T1000 (cell line): ENCODE data around the gene RGS13.

ENCODE experiments used
- DNase-seq: peaks from one replicate; lab custom pipeline; 2025; ENCODE audit warnings: mixed read lengths; lab: John Stamatoyannopoulos, UW

Gene RGS13

DNA sequence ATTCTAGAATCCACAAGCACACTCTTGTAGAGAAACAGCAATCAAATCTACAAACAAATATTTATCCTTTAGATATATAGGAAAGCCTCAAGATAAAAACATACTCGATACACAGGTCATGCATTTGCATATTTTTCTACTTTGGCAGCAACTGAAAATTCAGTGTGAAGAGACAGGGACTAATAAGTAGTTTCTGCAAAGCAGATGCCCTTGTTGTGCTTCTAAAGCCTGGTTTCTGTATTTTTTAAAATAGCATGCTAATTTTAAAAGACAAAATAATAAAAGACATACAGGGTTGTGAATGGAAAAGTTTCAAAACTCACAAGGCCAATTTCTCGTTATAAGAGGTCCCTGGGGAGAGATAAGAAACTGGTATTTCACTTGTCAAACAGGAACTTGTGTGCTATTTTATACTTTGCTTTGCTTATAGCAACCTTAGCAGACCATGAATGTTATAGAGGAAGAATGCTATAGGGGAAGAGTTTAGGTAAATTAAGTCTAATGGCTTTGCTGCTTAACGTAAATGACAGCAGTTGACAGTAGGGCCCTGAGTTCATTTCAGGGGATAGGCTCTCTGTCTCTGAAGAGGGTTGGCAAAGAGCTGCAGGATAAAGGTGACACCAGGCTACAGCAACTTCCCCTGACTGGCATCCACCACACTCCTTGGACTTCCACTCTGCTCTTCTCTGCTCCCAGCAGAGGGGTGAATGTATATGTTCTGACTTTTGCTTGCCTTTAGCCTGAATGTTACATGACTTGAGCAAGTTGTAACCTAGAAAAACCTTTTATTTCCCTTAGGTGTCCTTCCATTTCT is 9.4 kb upstream of the RGS13 start:
- DNase-seq = no peak

GRCh38 chr1:192627901-192628300 is 8.0 kb upstream of the RGS13 start:
- no peak for DNase-seq

GRCh38 chr1:192628396-192629057 is 7.4 kb upstream of the RGS13 start:
- DNase-seq = no peak

GRCh38 chr1:192629612-192630011 is 6.3 kb upstream of the RGS13 start:
- DNase-seq = no peak

- DNase-seq = no peak
Observed at GRCh38 chr1:192630521-192631287, 5.2 kb upstream of the RGS13 start.

- no peak for DNase-seq
Observed at GRCh38 chr1:192631749-192632148, 4.2 kb upstream of the RGS13 start.

DNA sequence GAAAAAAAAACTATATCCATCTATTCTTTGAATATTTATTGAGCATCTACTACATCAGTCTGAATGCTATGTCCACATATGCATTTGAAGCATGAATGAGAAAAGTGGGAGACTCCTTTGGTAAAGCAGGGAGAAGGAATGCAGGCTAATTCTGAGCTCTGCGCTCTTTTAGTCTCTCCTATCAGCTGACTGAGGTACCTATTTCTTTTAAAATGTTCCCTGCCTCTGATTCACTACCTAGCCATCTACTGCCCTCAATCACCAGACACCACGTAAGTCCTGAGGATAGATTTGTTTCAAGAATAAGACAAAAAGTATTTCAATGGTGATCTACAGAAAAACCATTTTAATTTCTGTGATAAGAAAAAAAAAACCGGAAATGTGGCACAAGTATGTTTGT is 3.8 kb upstream of the RGS13 start:
- no peak for DNase-seq

GRCh38 chr1:192632641-192633532 is 3.1 kb upstream of the RGS13 start:
- no peak for DNase-seq

GRCh38 chr1:192633533-192634253 is 2.3 kb upstream of the RGS13 start:
- DNase-seq = no peak

- no peak for DNase-seq
Observed at GRCh38 chr1:192635041-192635440, 906 bp upstream of the RGS13 start.

DNA sequence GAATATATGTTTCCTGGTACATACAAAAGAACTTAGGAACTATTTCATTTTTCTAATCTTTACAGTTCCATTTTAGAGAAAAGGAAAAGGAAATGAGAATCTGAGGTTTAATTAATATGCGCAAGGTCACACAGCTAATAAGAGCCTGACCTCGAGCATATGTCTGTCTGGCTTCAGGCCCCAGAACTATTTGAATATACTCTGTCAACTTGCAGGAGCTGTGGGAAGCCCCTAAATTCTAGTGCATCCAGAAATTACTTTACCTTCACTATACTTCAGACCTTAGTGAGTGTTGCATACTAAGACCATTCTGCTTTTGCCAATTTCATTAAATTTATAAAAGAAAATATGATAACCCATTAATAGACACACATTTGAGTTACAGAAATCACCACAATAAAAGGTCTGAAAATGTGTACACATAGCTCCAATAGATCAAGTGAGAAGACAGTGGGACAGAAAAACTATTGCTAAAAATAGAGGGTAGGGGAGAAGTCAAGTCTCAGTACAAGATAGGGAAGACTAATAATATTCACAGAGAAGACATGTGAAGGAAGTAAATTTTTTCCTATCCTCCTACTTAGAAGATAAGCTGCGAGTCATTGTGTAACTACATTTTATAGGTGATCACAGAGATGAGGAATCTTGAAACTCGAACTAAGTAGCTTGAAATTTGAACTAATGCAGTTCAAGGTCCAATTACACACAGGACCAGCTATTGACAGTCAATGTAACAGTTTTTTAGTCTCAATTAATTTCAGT is 3.8 kb downstream of the RGS13 start:
- DNase-seq = no peak

- no peak for DNase-seq
Observed at GRCh38 chr1:192652159-192652558, 16.2 kb downstream of the RGS13 start.

GRCh38 chr1:192654120-192654519 is 18.2 kb downstream of the RGS13 start:
- DNase-seq = no peak

DNA sequence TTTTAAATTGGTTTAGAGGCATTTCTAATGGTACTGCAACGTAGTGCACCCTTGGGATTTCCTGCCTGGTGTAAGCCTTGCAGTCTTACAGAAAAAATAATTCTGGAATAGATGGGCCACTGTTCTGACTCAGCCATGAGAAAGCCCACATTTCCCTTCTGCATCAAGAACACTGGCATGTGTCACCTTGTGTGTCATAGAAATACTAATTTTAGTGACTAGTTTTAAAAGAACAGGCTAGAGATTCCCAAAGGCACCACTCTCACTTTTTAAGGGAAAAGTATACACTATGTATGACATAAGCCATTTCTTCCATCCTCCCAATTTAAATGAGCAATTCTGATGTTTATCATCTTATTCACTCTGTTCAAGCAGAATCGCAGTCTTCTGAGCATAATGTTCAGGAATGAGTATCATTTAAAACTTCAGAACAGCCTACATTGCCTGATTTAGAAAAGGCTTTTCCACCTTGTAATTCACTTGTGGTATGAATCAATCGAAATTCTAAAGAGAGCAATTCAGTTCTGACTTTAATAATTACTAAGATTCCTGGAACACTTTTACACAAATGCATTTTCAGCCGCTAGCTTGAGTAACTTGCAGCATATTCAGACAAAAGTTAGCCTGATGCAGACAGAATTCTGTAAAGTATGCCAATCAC is 18.8 kb downstream of the RGS13 start:
- peak; percentile 69 for DNase-seq

- DNase-seq = no peak
Observed at GRCh38 chr1:192657760-192658159, 21.8 kb downstream of the RGS13 start.

GRCh38 chr1:192658255-192658654 is 22.3 kb downstream of the RGS13 start:
- DNase-seq = no peak

DNA sequence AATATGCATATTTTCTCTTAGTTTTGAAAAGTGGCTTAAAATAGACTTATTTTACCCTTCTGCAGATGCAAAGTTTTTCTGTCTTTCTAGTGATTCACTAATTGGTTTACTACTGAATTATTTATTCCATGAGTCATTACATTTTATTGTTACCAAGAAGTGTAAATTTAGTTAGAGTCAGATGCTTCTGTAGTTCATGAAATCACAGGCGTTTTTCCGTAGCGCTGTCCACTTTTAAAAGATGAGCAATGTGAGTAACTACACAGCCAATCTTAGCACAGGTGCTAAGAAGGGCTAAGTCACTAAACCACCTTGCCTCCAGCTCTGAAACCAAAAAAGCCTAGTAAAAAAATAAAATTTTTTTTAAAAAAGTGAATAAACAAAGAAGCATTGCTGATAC is 24.7 kb downstream of the RGS13 start:
- DNase-seq = no peak

DNA sequence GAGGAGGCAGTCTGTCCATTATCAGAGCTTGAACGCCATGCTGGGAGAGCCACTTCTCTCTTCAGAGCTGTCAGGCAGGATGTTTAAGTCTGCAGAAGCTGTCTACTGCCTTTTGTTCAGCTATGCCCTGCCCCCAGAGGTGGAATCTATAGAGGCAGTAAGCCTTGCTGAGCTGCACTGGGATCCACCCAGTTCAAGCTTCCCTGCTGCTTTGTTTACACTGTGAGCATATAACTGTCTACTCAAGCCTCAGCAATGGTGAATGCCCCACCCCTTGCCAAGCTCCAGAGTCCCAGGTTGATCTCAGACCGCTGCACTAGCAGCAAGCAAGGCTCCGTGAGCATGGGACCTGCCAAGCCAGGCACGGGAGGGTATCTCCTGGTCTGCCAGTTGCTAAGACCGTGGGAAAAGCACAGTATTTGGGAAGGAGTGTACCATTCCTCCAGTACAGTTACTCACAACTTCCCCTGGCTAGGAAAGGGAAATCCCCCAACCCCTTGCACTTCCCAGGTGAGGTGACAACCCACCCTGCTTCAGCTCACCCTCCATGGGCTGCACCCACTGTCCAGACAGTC is 32.5 kb downstream of the RGS13 start:
- DNase-seq = no peak

DNA sequence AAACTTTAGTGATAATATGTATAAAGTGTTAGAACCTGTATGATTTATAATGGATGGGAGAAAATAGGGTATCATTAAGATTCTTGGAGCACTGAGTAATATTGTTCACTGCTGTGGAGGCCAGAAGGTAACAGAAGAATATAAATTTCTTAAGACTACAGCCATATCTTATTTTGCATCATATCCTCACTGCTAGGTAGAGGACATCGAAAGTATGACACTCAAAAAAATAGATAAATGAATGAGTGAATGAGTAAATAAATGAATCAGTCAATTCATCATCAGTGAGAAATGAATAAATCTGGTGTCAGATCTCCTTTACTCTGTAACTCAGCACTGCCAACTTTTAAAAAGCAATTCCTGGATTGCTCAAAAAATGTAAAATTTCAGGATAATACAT is 33.2 kb downstream of the RGS13 start:
- DNase-seq = no peak
